ENCODE results near the gene KIF6.

GRCh38 chr6:39702265-39702664 lies 22.9 kb downstream of the KIF6 start:
- TF ChIP-seq CTCF (IDR thresholded peaks at IDR 0.05; ENCODE audit: borderline replicate concordance, extremely low read depth, low read length, poor library complexity, severe bottlenecking) (no peak), EZH2 (IDR thresholded peaks at IDR 0.05; ENCODE audit: borderline replicate concordance, low read depth, low read length, severe bottlenecking) (no peak)
